ACC112 (cell line): ENCODE data around the gene RTF1.
A peak's percentile ranks its signal among the peaks of the same experiment; 100 is the strongest.

ENCODE experiments used
- H2AFZ ChIP-seq: fragments of 200-600 bp; sonication (generic); one replicate; pipeline ENCODE4 v1.6.0; 2017; ENCODE audit warnings: antibody characterized with exemption, low read length; ENCODE audit not compliant: unreplicated experiment
- H3K27ac ChIP-seq: fragments of 200-600 bp; sonication (generic); 2 replicates; pipeline ENCODE4 v1.5.1; 2014; ENCODE audit warnings: low read depth, mild to moderate bottlenecking, antibody characterized with exemption, low read length, moderate library complexity
- H3K27me3 ChIP-seq: fragments of 200-600 bp; sonication (generic); 2 replicates; pipeline ENCODE4 v1.6.1; 2014; ENCODE audit warnings: mild to moderate bottlenecking, antibody characterized with exemption, low read length, moderate library complexity, mixed read lengths; ENCODE audit not compliant: insufficient read depth
- H3K36me3 ChIP-seq: fragments of 200-600 bp; sonication (generic); 2 replicates; pipeline ENCODE4 v1.6.1; 2016; ENCODE audit warnings: mild to moderate bottlenecking, antibody characterized with exemption, low read length, moderate library complexity, mixed read lengths; ENCODE audit not compliant: insufficient read depth
- H3K4me1 ChIP-seq: fragments of 200-600 bp; sonication (generic); one replicate; pipeline ENCODE4 v1.6.1; 2016; ENCODE audit warnings: low read length, mixed read lengths; ENCODE audit not compliant: insufficient read depth, unreplicated experiment, control insufficient read depth
- H3K4me3 ChIP-seq: fragments of 200-600 bp; sonication (generic); 2 replicates; pipeline ENCODE4 v1.5.1; 2014; ENCODE audit warnings: mild to moderate bottlenecking, low read depth, low read length
- H3K79me2 ChIP-seq: fragments of 200-600 bp; sonication (generic); one replicate; pipeline ENCODE4 v1.6.0; 2016; ENCODE audit warnings: low read length; ENCODE audit not compliant: control insufficient read depth, unreplicated experiment, insufficient read depth

The RTF1 gene

DNA sequence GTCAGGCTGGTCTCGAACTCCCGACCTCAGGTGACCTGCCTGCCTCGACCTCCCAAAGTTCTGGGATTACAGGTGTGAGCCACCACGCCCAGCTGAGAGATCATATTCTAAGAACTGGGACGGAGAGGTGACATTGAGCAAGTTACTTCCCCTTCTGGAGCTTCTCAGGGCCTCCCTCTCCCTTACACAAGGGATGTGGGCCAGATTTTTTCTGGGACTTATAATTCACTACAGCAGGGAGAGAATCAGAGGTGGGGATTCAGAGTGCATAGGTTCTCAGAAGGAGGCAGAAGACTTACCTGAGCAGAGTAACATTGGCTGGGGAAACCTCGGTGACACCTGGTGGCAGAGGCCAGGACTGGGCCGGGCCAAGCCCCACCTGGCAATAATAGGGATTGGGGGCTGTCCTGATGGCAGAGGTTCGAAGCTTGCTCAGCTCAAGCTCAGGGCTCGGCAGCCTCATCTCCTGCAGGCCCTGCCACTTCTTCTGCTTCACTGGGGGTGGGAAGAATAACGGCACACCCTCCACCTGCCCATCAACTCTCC lies 90.0 kb downstream of the RTF1 start:
- no peak overlapping the region for H2AFZ ChIP-seq
- no peaks in the 10 kb centered on the region for H3K4me1 ChIP-seq
- no peaks in the 10 kb centered on the region for H3K36me3 ChIP-seq
- H3K4me3 ChIP-seq: no peak overlapping the region
- peaks cover 33% of the 10 kb centered on the region for H3K27me3 ChIP-seq
- H3K27ac ChIP-seq: no peak overlapping the region
- H3K79me2 ChIP-seq: no peaks in the 10 kb centered on the region

DNA sequence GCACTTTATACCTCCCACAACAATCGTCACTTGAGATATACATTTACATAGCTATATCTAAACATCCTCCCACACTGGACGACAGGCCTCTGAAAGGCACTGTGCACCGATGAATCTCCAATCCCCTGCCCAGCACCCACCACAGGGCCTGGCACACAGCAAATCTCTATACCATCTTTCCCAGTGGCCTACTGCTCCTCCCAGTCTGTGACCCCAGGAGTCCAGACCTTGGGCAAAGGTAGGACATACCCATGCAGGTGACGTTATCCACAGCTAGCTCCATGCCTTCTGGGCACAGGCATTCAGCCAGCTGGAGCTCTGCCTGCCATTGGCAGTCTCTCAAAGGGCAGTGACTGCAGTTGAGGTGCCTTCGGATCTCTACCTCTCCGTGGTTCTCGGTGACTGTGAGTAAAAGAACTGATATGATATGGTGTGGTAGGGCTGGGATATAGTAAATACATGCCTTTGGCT lies 91.0 kb downstream of the RTF1 start:
- no peak overlapping the region for H3K4me3 ChIP-seq
- no peaks in the 10 kb centered on the region for H3K36me3 ChIP-seq

GRCh38 chr15:41510728-41511127 lies 93.8 kb downstream of the RTF1 start:
- H3K4me1 ChIP-seq: peaks cover 11% of the 10 kb centered on the region
- H3K4me3 ChIP-seq: no peak overlapping the region
- no peak overlapping the region for H3K27ac ChIP-seq
- H2AFZ ChIP-seq: no peak overlapping the region
- no peaks in the 10 kb centered on the region for H3K79me2 ChIP-seq
- H3K27me3 ChIP-seq: peaks cover 34% of the 10 kb centered on the region
- no peaks in the 10 kb centered on the region for H3K36me3 ChIP-seq

More for the DNA sequence above, 91.0 kb downstream of the RTF1 start:
- Histone ChIP-seq H2AFZ (no peak overlapping the region), H3K4me1 (peaks cover 3% of the 10 kb centered on the region), H3K27ac (no peak overlapping the region), H3K27me3 (peaks cover 33% of the 10 kb centered on the region), H3K79me2 (no peaks in the 10 kb centered on the region)

GRCh38 chr15:41511331-41511898 lies 94.5 kb downstream of the RTF1 start:
- no peaks in the 10 kb centered on the region for H3K79me2 ChIP-seq
- no peaks in the 10 kb centered on the region for H3K36me3 ChIP-seq
- H2AFZ ChIP-seq: no peak overlapping the region
- no peak overlapping the region for H3K4me3 ChIP-seq
- H3K27me3 ChIP-seq: peaks cover 34% of the 10 kb centered on the region
- no peak overlapping the region for H3K27ac ChIP-seq
- peaks cover 11% of the 10 kb centered on the region for H3K4me1 ChIP-seq

- Histone ChIP-seq H3K27me3 (peaks cover 34% of the 10 kb centered on the region), H3K4me1 (peaks cover 11% of the 10 kb centered on the region), H2AFZ (no peak overlapping the region), H3K36me3 (no peaks in the 10 kb centered on the region), H3K27ac (no peak overlapping the region), H3K4me3 (peak overlapping the region; percentile 51), H3K79me2 (no peaks in the 10 kb centered on the region)
Measured at GRCh38 chr15:41511899-41512369, 95.0 kb downstream of the RTF1 start.

GRCh38 chr15:41512512-41512939 lies 95.6 kb downstream of the RTF1 start:
- Histone ChIP-seq H2AFZ (no peak overlapping the region), H3K27ac (no peak overlapping the region), H3K36me3 (no peaks in the 10 kb centered on the region), H3K27me3 (peaks cover 34% of the 10 kb centered on the region), H3K4me1 (peaks cover 11% of the 10 kb centered on the region), H3K4me3 (peak overlapping the region; percentile 54), H3K79me2 (no peaks in the 10 kb centered on the region)

GRCh38 chr15:41512940-41513505 lies 96.1 kb downstream of the RTF1 start:
- Histone ChIP-seq H3K79me2 (no peaks in the 10 kb centered on the region), H3K4me1 (peaks cover 11% of the 10 kb centered on the region), H3K36me3 (no peaks in the 10 kb centered on the region), H3K4me3 (peak overlapping the region; percentile 54), H3K27ac (no peak overlapping the region), H2AFZ (no peak overlapping the region), H3K27me3 (peaks cover 34% of the 10 kb centered on the region)

DNA sequence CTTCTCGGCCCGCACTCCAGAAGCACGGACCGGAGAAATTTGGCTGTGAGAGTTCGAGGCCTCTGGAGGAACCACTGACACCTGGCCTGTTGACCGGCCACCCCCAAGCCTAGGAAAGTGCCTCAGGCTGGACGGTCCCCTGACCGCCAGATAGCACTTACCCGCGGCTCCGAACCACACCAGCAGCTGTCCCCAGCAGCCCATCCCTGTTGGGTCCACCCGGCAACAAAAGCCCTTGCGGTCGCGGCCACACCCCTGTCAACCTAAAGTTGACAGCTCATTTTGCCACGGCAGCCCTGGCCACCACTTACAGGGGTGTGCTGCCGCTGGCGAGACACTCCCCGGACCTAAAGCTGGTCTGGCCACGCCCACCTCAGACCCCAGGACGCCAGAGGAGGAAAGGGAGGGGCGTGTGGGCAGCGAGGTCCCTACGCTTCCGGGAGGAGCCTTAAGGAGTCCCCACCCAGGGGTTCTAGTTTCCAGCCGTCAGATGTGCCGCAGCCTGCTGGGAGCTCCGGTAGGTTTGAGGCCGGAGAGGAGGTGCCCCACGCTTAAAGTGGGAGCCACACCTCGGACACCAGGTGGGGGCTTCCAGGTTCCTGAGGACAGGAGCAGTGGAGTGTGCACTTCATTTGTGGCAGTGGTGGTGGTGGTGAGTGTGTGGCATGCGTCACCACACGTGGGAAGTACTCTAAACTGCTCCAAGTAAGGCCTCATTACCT lies 96.8 kb downstream of the RTF1 start, which contains the start of gene LTK:
LTK (minus strand) TSS at position 322 of the 722 bp plus-strand sequence; CDS start at position 204, 118 bp downstream.
- peaks cover 34% of the 10 kb centered on the region for H3K27me3 ChIP-seq
- H3K4me1 ChIP-seq: peaks cover 11% of the 10 kb centered on the region
- no peaks in the 10 kb centered on the region for H3K36me3 ChIP-seq
- H2AFZ ChIP-seq: no peak within 1 kb of the TSS
- no peaks in the 10 kb centered on the region for H3K79me2 ChIP-seq
- peak within 1 kb of the TSS; percentile 54 for H3K4me3 ChIP-seq
- H3K27ac ChIP-seq: no peak within 1 kb of the TSS

DNA sequence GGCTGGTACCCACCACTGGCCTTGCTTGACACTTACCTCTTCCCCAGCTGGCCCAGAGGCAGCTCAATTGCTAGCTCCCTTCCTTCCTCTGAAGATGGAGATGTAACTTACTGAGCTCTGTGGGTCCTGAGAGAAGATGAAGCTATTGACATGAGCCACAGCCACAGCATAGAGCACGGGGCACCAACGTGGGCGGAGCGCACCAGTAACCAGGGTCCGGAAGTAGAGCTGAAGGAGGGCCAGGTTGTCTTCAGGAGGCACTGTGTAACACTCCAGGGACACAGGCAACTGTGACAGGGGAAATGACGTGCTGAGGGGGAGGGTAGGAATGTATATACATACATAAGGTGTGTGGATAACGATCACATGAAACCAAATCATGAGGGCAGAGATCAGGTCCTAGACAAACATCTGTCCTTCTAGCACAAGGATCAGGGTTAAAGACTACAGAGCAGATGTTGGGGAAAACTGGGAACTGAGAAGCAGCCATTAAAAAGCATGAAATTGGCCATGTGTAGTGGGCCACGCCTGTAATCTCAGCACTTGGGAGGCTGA lies 101.1 kb downstream of the RTF1 start:
- Histone ChIP-seq H3K36me3 (no peaks in the 10 kb centered on the region), H3K27me3 (peaks cover 10% of the 10 kb centered on the region), H3K4me3 (no peak overlapping the region), H3K27ac (no peak overlapping the region), H3K4me1 (peaks cover 7% of the 10 kb centered on the region), H2AFZ (no peak overlapping the region), H3K79me2 (no peaks in the 10 kb centered on the region)

- Histone ChIP-seq H3K36me3 (no peaks in the 10 kb centered on the region), H3K4me1 (no peaks in the 10 kb centered on the region)
Measured at GRCh38 chr15:41520636-41521035, 103.7 kb downstream of the RTF1 start.

More at GRCh38 chr15:41520636-41521035, 103.7 kb downstream of the RTF1 start:
- H3K27me3 ChIP-seq: no peaks in the 10 kb centered on the region
- H2AFZ ChIP-seq: no peak overlapping the region
- H3K79me2 ChIP-seq: no peaks in the 10 kb centered on the region
- no peak overlapping the region for H3K4me3 ChIP-seq
- no peak overlapping the region for H3K27ac ChIP-seq
